MM.1S (cell line): Measurements from ENCODE around the gene RBM43.
A peak's percentile ranks its signal among the peaks of the same experiment; 100 is the strongest.

Experiments used
- DNase-seq: peaks from one replicate; pipeline ENCODE4 v3.0.0-alpha.2; 2015
- H2AFZ ChIP-seq: fragments of 300-600 bp; sonication (generic); 2 replicates; pipeline ENCODE4 v1.6.0; 2016; ENCODE audit warnings: antibody characterized with exemption, low read length
- H3F3A ChIP-seq: fragments of 300-600 bp; sonication (generic); 2 replicates; pipeline ENCODE4 v1.6.1; 2016; ENCODE audit warnings: mild to moderate bottlenecking, antibody characterized with exemption, low read length, moderate library complexity, mixed read lengths; ENCODE audit not compliant: insufficient read depth
- H3K27ac ChIP-seq: fragments of 300-600 bp; sonication (generic); 2 replicates; pipeline ENCODE4 v1.5.1; 2016; ENCODE audit warnings: mild to moderate bottlenecking, low read length
- H3K27me3 ChIP-seq: fragments of 300-600 bp; sonication (generic); replicated peaks from 2 replicates; pipeline ENCODE4 v1.6.0; 2016; ENCODE audit warnings: low read length; ENCODE audit not compliant: insufficient read depth
- H3K36me3 ChIP-seq: fragments of 300-600 bp; sonication (generic); replicated peaks from 2 replicates; pipeline ENCODE4 v1.6.1; 2016; ENCODE audit warnings: mild to moderate bottlenecking, low read length, mixed read lengths; ENCODE audit not compliant: insufficient read depth
- H3K4me1 ChIP-seq: fragments of 300-600 bp; sonication (generic); 2 replicates; pipeline ENCODE4 v1.6.1; 2016; ENCODE audit warnings: low read length, mixed read lengths
- H3K4me2 ChIP-seq: fragments of 300-600 bp; sonication (generic); 2 replicates; pipeline ENCODE4 v1.6.0; 2016; ENCODE audit warnings: low read depth, low read length
- H3K4me3 ChIP-seq: fragments of 300-600 bp; sonication (generic); 2 replicates; pipeline ENCODE4 v1.5.1; 2016; ENCODE audit warnings: low read length, mixed read lengths
- H3K79me2 ChIP-seq: fragments of 300-600 bp; sonication (generic); 2 replicates; pipeline ENCODE4 v1.6.1; 2016; ENCODE audit warnings: mixed run types, low read length, mixed read lengths
- H3K9ac ChIP-seq: fragments of 300-600 bp; sonication (generic); 2 replicates; pipeline ENCODE4 v1.6.1; 2016; ENCODE audit warnings: low read length, mixed read lengths
- H3K9me2 ChIP-seq: fragments of 300-600 bp; sonication (generic); replicated peaks from 2 replicates; pipeline ENCODE4 v1.6.1; 2016; ENCODE audit warnings: mild to moderate bottlenecking, low read length, mixed read lengths; ENCODE audit not compliant: insufficient read depth
- H3K9me3 ChIP-seq: fragments of 300-600 bp; sonication (generic); replicated peaks from 2 replicates; pipeline ENCODE4 v1.6.1; 2016; ENCODE audit warnings: mild to moderate bottlenecking, low read length, mixed read lengths; ENCODE audit not compliant: insufficient read depth
- H4K20me1 ChIP-seq: fragments of 300-600 bp; sonication (generic); 2 replicates; pipeline ENCODE4 v1.6.1; 2016; ENCODE audit warnings: mild to moderate bottlenecking, low read length, moderate library complexity, mixed read lengths; ENCODE audit not compliant: insufficient read depth
- CTCF ChIP-seq: fragments of 300-600 bp; sonication (generic); IDR thresholded peaks from 2 replicates; pipeline ENCODE4 v1.5.1; 2016; ENCODE audit warnings: antibody characterized with exemption, low read length, mixed read lengths
- EZH2 ChIP-seq: fragments of 300-600 bp; sonication (generic); optimal IDR thresholded peaks from 2 replicates; pipeline ENCODE3; 2017; ENCODE audit warnings: low read depth, mild to moderate bottlenecking, antibody characterized with exemption, low read length, mixed read lengths
- EZH2phosphoT487 ChIP-seq: fragments of 300-600 bp; sonication (generic); IDR thresholded peaks from 2 replicates; pipeline ENCODE4 v1.6.1; 2018; ENCODE audit warnings: antibody characterized with exemption, low read length

The RBM43 gene

GRCh38 chr2:151230627-151231140, 31.0 kb downstream of the RBM43 start:
- Histone ChIP-seq H3F3A (no peaks in the 10 kb centered on the region), H3K9me2 (no peaks in the 10 kb centered on the region), H3K79me2 (no peaks in the 10 kb centered on the region), H3K9me3 (no peaks in the 10 kb centered on the region), H2AFZ (no peak overlapping the region), H3K27ac (no peak overlapping the region), H3K9ac (no peak overlapping the region), H3K4me2 (no peak overlapping the region), H3K4me3 (no peak overlapping the region), H3K27me3 (no peaks in the 10 kb centered on the region), H4K20me1 (no peaks in the 10 kb centered on the region), H3K36me3 (no peaks in the 10 kb centered on the region), H3K4me1 (peaks cover 7% of the 10 kb centered on the region; the same call in 1 of the 2 replicates)
- TF ChIP-seq EZH2: no peak
- no peak for TF ChIP-seq EZH2phosphoT487
- no peak for TF ChIP-seq CTCF
- DNase-seq: peak; percentile 11

GRCh38 chr2:151228847-151229512, 32.7 kb downstream of the RBM43 start:
- Histone ChIP-seq H3F3A (no peaks in the 10 kb centered on the region), H3K9ac (no peak overlapping the region), H2AFZ (no peak overlapping the region), H3K9me2 (no peaks in the 10 kb centered on the region), H3K4me1 (peaks cover 7% of the 10 kb centered on the region; the same call in 1 of the 2 replicates), H3K9me3 (no peaks in the 10 kb centered on the region), H3K27me3 (no peaks in the 10 kb centered on the region), H3K27ac (no peak overlapping the region), H3K79me2 (no peaks in the 10 kb centered on the region), H3K36me3 (no peaks in the 10 kb centered on the region), H3K4me3 (no peak overlapping the region), H4K20me1 (no peaks in the 10 kb centered on the region), H3K4me2 (no peak overlapping the region)
- DNase-seq: no peak
- TF ChIP-seq EZH2phosphoT487: no peak

- TF ChIP-seq EZH2phosphoT487 (no peak), EZH2 (no peak), CTCF (no peak)
- Histone ChIP-seq H3K27ac (no peak overlapping the region), H3K4me3 (no peak overlapping the region), H3K36me3 (no peaks in the 10 kb centered on the region), H3K9ac (no peak overlapping the region), H3K9me3 (no peaks in the 10 kb centered on the region), H3F3A (no peaks in the 10 kb centered on the region), H3K9me2 (no peaks in the 10 kb centered on the region), H3K27me3 (no peaks in the 10 kb centered on the region), H2AFZ (no peak overlapping the region), H3K4me1 (no peaks in the 10 kb centered on the region), H3K4me2 (no peak overlapping the region), H3K79me2 (no peaks in the 10 kb centered on the region), H4K20me1 (no peaks in the 10 kb centered on the region)
- no peak for DNase-seq
These were observed 44.3 kb downstream of the RBM43 start for GRCh38 chr2:151217343-151217742.

- TF ChIP-seq CTCF: no peak
- TF ChIP-seq EZH2: no peak
- no peak for TF ChIP-seq EZH2phosphoT487
- Histone ChIP-seq H3K4me2 (no peak overlapping the region), H3F3A (no peaks in the 10 kb centered on the region), H2AFZ (no peak overlapping the region), H3K4me3 (no peak overlapping the region), H3K9me3 (no peaks in the 10 kb centered on the region), H3K27ac (no peak overlapping the region), H3K9me2 (no peaks in the 10 kb centered on the region), H3K4me1 (no peaks in the 10 kb centered on the region), H4K20me1 (no peaks in the 10 kb centered on the region), H3K9ac (no peak overlapping the region), H3K27me3 (no peaks in the 10 kb centered on the region), H3K79me2 (no peaks in the 10 kb centered on the region), H3K36me3 (no peaks in the 10 kb centered on the region)
- DNase-seq: no peak
These were observed 54.6 kb downstream of the RBM43 start for GRCh38 chr2:151207100-151207499.
